Smooth muscle cell (in vitro differentiated cells): Measurements from ENCODE around the gene PARVA. TPM values are rescaled to one million over a fixed set of nuclear protein-coding genes. Genes with fewer than 3 reads are reported as not detected.

Experiments used
- DNase-seq: peaks from one replicate; lab custom pipeline; 2025; ENCODE audit not compliant: unreplicated experiment; lab: John Stamatoyannopoulos, UW
- H2AFZ ChIP-seq: fragments of 200-600 bp; sonication (generic); 2 replicates; pipeline ENCODE4 v1.6.0; 2016; ENCODE audit warnings: antibody characterized with exemption, low read depth, mild to moderate bottlenecking
- H3F3A ChIP-seq: fragments of 200-600 bp; sonication (generic); 2 replicates; pipeline ENCODE4 v1.6.0; 2017; ENCODE audit warnings: antibody characterized with exemption, low read depth
- H3K27ac ChIP-seq: fragments of 200-600 bp; sonication (generic); 2 replicates; pipeline ENCODE4 v1.5.1; 2016; ENCODE audit warnings: low read depth, mild to moderate bottlenecking
- H3K27me3 ChIP-seq: fragments of 200-600 bp; sonication (generic); 2 replicates; pipeline ENCODE4 v1.6.1; 2016; ENCODE audit warnings: low read depth, mild to moderate bottlenecking
- H3K36me3 ChIP-seq: fragments of 200-600 bp; sonication (generic); 2 replicates; pipeline ENCODE4 v1.5.1; 2016; ENCODE audit warnings: low read depth
- H3K4me1 ChIP-seq: fragments of 200-600 bp; sonication (generic); 2 replicates; pipeline ENCODE4 v1.5.1; 2016; ENCODE audit warnings: low read depth
- H3K4me2 ChIP-seq: fragments of 200-600 bp; sonication (generic); 2 replicates; pipeline ENCODE4 v1.6.0; 2016; ENCODE audit warnings: mild to moderate bottlenecking
- H3K4me3 ChIP-seq: fragments of 200-600 bp; sonication (generic); 2 replicates; pipeline ENCODE4 v1.5.1; 2016; ENCODE audit warnings: mild to moderate bottlenecking
- H3K79me2 ChIP-seq: fragments of 200-600 bp; sonication (generic); 2 replicates; pipeline ENCODE4 v1.6.0; 2016; ENCODE audit warnings: low read depth, mild to moderate bottlenecking
- H3K9ac ChIP-seq: fragments of 200-600 bp; sonication (generic); 2 replicates; pipeline ENCODE4 v1.6.0; 2016; ENCODE audit warnings: low read depth
- H3K9me3 ChIP-seq: fragments of 200-600 bp; sonication (generic); replicated peaks from 2 replicates; pipeline ENCODE4 v1.5.1; 2016; ENCODE audit warnings: low read depth
- H4K20me1 ChIP-seq: fragments of 200-600 bp; sonication (generic); 2 replicates; pipeline ENCODE4 v1.6.0; 2016; ENCODE audit warnings: low read depth
- CTCF ChIP-seq: fragments of 200-600 bp; sonication (generic); IDR thresholded peaks from 2 replicates; pipeline ENCODE4 v1.5.1; 2017; ENCODE audit warnings: borderline replicate concordance, mild to moderate bottlenecking, antibody characterized with exemption; ENCODE audit not compliant: insufficient read depth, poor library complexity, severe bottlenecking
- WGBS: methylation state at CpG from one replicate; pipeline ENCODE4 v1.1.7; 2016; ENCODE audit warnings: low lambda C conversion rate; 5-methylcytosine and 5-hydroxymethylcytosine counted together
- polyA plus RNA-seq: library from polyadenylated mRNA; unstranded; fragments of >200 nt; fragmentation: Nextera tagmentation; extraction: Ambion mirVana; gene quantifications from 2 replicates; pipeline ENCODE4 v1.2.1, GENCODE V29; 2016
- total RNA-seq: library from RNA; depleted of rRNA; stranded (reverse); fragments of >200 nt; gene quantifications from 2 replicates; pipeline ENCODE4 v1.2.3, GENCODE V29; 2014

PARVA gene
- total and polyA plus RNA-seq, 2 experiments from 2014 or later = 73.9 to 99.4 TPM

GRCh38 chr11:12402691-12403120 lies 25.3 kb downstream of the PARVA start:
- Histone ChIP-seq H3K9me3 (no peaks in the 10 kb centered on the region), H3K27ac (peak overlapping the region; percentile 57), H3K4me3 (no peak overlapping the region), H3K4me1 (peaks cover 2% of the 10 kb centered on the region), H3K4me2 (peak overlapping the region; percentile 27), H2AFZ (no peak overlapping the region), H3F3A (peaks cover 13% of the 10 kb centered on the region), H3K9ac (peak overlapping the region; percentile 13), H4K20me1 (peaks cover 87% of the 10 kb centered on the region), H3K36me3 (no peaks in the 10 kb centered on the region), H3K27me3 (no peaks in the 10 kb centered on the region), H3K79me2 (peaks cover 95% of the 10 kb centered on the region)
- no peak for TF ChIP-seq CTCF
- DNase-seq = no peak
- WGBS = 55% methylated on average over 8 of the region's 8 CpGs

GRCh38 chr11:12403122-12403996 lies 26.0 kb downstream of the PARVA start:
- Histone ChIP-seq H3K9ac (peak overlapping the region; percentile 13), H4K20me1 (peaks cover 88% of the 10 kb centered on the region), H3K4me3 (no peak overlapping the region), H3K27ac (peak overlapping the region; percentile 57), H2AFZ (no peak overlapping the region), H3K9me3 (no peaks in the 10 kb centered on the region), H3K79me2 (peaks cover 99% of the 10 kb centered on the region), H3F3A (peaks cover 11% of the 10 kb centered on the region), H3K4me1 (no peaks in the 10 kb centered on the region), H3K36me3 (no peaks in the 10 kb centered on the region), H3K27me3 (no peaks in the 10 kb centered on the region), H3K4me2 (peak overlapping the region; percentile 27)
- TF ChIP-seq CTCF = no peak
- DNase-seq = no peak
- WGBS = 77% methylated on average over 3 of the region's 3 CpGs

- H3K27ac ChIP-seq = peak overlapping the region; percentile 57
- no peak overlapping the region for H3K9ac ChIP-seq
- no peak overlapping the region for H3K4me2 ChIP-seq
- peaks cover 82% of the 10 kb centered on the region for H4K20me1 ChIP-seq
- no peaks in the 10 kb centered on the region for H3K4me1 ChIP-seq
- H3K79me2 ChIP-seq = peaks cover 99% of the 10 kb centered on the region
- no peaks in the 10 kb centered on the region for H3K27me3 ChIP-seq
- no peaks in the 10 kb centered on the region for H3K9me3 ChIP-seq
- no peak overlapping the region for H3K4me3 ChIP-seq
- no peaks in the 10 kb centered on the region for H3K36me3 ChIP-seq
- WGBS = 95% methylated on average over 2 of the region's 2 CpGs
- peaks cover 7% of the 10 kb centered on the region for H3F3A ChIP-seq
- H2AFZ ChIP-seq = no peak overlapping the region
- no peak for TF ChIP-seq CTCF
- DNase-seq = no peak
Measured at GRCh38 chr11:12403997-12404350, 26.6 kb downstream of the PARVA start.

GRCh38 chr11:12404436-12404835 lies 27.1 kb downstream of the PARVA start:
- no peaks in the 10 kb centered on the region for H3K27me3 ChIP-seq
- no peak overlapping the region for H3K27ac ChIP-seq
- H3K4me3 ChIP-seq = no peak overlapping the region
- H3K36me3 ChIP-seq = no peaks in the 10 kb centered on the region
- DNase-seq = no peak
- H3K4me1 ChIP-seq = no peaks in the 10 kb centered on the region
- 98% methylated on average over 3 of the region's 3 CpGs for WGBS
- peaks cover 6% of the 10 kb centered on the region for H3F3A ChIP-seq
- H3K9me3 ChIP-seq = no peaks in the 10 kb centered on the region
- H3K9ac ChIP-seq = no peak overlapping the region
- no peak overlapping the region for H3K4me2 ChIP-seq
- no peak for TF ChIP-seq CTCF
- H4K20me1 ChIP-seq = peaks cover 78% of the 10 kb centered on the region
- peaks cover 98% of the 10 kb centered on the region for H3K79me2 ChIP-seq
- H2AFZ ChIP-seq = no peak overlapping the region
